Measurements from ENCODE around the gene TPK1.
A peak's percentile ranks its signal among the peaks of the same experiment; 100 is the strongest.
"Not testable (repeated sequence)": the region's sequence is repeated elsewhere in the genome, so short reads cannot be mapped to it uniquely, and the experiment has no call there.

Gene TPK1

GRCh38 chr7:144821067-144821466, 14.8 kb downstream of the TPK1 start:
- no peak for DNase-seq (ENCODE audit: insufficient read length)
- peak; percentile 33 for FAIRE-seq
- TF ChIP-seq POLR2A (IDR thresholded peaks at IDR 0.05; ENCODE audit: low read depth, low read length) (no peak), POLR2AphosphoS5 (IDR thresholded peaks at IDR 0.05; ENCODE audit: low read depth, low read length) (no peak), TAF1 (IDR thresholded peaks at IDR 0.05; ENCODE audit: borderline replicate concordance, low read depth, low read length) (no peak)

- TF ChIP-seq TAF1 (IDR thresholded peaks at IDR 0.05; ENCODE audit: borderline replicate concordance, low read depth, low read length) (no peak), POLR2A (IDR thresholded peaks at IDR 0.05; ENCODE audit: low read depth, low read length) (no peak), POLR2AphosphoS5 (IDR thresholded peaks at IDR 0.05; ENCODE audit: low read depth, low read length) (no peak)
- FAIRE-seq (no peak), DNase-seq (ENCODE audit: insufficient read length) (no peak)
Measured at GRCh38 chr7:144820552-144820951, 15.3 kb downstream of the TPK1 start.

GRCh38 chr7:144819566-144819965, 16.3 kb downstream of the TPK1 start:
- DNase-seq (ENCODE audit: insufficient read length), result no peak
- TF ChIP-seq TAF1 (IDR thresholded peaks at IDR 0.05; ENCODE audit: borderline replicate concordance, low read depth, low read length) (no peak), POLR2A (IDR thresholded peaks at IDR 0.05; ENCODE audit: low read depth, low read length) (no peak), POLR2AphosphoS5 (IDR thresholded peaks at IDR 0.05; ENCODE audit: low read depth, low read length) (no peak)
- FAIRE-seq, result no peak

DNA sequence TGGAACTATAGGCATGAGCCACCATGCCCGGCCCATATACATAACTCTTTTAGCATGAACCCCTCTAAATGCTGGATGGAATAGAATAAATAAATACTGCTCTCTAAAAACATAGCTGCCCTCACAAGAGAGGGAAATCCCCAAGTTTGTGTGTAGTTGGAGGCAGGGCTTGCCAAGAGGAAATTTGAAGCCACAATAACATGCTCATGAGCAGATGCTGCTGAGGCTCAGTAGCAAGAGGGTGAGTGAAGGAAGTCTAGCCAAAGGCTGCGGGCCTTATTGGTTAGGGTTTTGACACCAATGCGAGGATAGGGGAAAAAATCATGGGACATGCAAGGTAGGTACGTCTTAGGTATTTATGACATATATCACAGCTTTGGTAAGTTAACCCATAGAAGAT, 17.3 kb downstream of the TPK1 start:
- no peak for DNase-seq (ENCODE audit: insufficient read length)
- TF ChIP-seq POLR2A (IDR thresholded peaks at IDR 0.05; ENCODE audit: low read depth, low read length) (no peak), POLR2AphosphoS5 (IDR thresholded peaks at IDR 0.05; ENCODE audit: low read depth, low read length) (no peak), TAF1 (IDR thresholded peaks at IDR 0.05; ENCODE audit: borderline replicate concordance, low read depth, low read length) (no peak)
- peak; percentile 85 for FAIRE-seq

DNA sequence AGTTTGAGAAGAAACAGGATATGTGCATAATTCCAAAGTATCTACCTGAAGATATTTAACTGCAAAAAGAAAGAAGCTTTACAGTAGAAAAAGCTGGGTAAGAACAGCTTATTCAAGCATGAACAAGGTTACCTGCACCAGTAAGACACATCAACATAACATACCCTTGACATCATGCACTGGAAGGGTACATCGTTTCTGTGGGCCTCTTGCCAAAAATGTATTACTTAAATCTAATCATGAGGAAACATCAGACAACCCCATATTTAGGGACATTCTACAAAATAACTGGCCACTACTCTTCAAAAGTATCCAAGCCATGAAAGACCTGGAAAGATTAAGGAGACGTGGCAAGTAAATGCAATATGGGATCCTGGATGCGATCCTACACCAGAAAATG, 18.9 kb downstream of the TPK1 start:
- FAIRE-seq (no peak), DNase-seq (ENCODE audit: insufficient read length) (no peak)
- no peak for TF ChIP-seq TAF1 (IDR thresholded peaks at IDR 0.05; ENCODE audit: borderline replicate concordance, low read depth, low read length)
- TF ChIP-seq POLR2AphosphoS5 (IDR thresholded peaks at IDR 0.05; ENCODE audit: low read depth, low read length), result no peak
- no peak for TF ChIP-seq POLR2A (IDR thresholded peaks at IDR 0.05; ENCODE audit: low read depth, low read length)

DNA sequence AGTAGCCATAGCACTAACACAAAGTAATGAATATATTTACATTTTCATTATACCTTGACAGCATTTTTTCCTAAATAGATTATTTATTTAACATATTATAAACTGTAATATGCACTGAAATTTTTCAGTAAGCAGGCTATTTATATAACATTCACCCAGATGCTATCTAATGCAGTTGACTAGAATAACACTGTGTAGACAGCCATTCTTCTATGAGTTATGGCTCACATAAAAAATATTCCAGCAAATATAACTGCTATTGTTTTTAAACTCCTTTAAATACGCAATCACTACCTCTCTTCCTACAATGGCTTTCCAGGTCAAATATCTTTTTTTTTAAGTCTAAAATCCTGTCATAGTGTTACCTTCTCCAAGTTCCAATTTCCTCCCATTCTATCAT, 21.6 kb downstream of the TPK1 start:
- FAIRE-seq, result no peak
- TF ChIP-seq POLR2AphosphoS5 (IDR thresholded peaks at IDR 0.05; ENCODE audit: low read depth, low read length), result no peak
- TF ChIP-seq POLR2A (IDR thresholded peaks at IDR 0.05; ENCODE audit: low read depth, low read length), result no peak
- no peak for TF ChIP-seq TAF1 (IDR thresholded peaks at IDR 0.05; ENCODE audit: borderline replicate concordance, low read depth, low read length)

GRCh38 chr7:144812379-144813283, 23.2 kb downstream of the TPK1 start:
- DNase-seq (ENCODE audit: insufficient read length), result no peak
- no peak for FAIRE-seq
- TF ChIP-seq POLR2A (IDR thresholded peaks at IDR 0.05; ENCODE audit: low read depth, low read length) (no peak), POLR2AphosphoS5 (IDR thresholded peaks at IDR 0.05; ENCODE audit: low read depth, low read length) (no peak), TAF1 (IDR thresholded peaks at IDR 0.05; ENCODE audit: borderline replicate concordance, low read depth, low read length) (no peak)

More for the DNA sequence above, 21.6 kb downstream of the TPK1 start:
- DNase-seq (ENCODE audit: insufficient read length), result no peak

GRCh38 chr7:144805627-144806239, 30.1 kb downstream of the TPK1 start:
- DNase-seq (ENCODE audit: insufficient read length) (no peak), FAIRE-seq (no peak)
- TF ChIP-seq TAF1 (IDR thresholded peaks at IDR 0.05; ENCODE audit: borderline replicate concordance, low read depth, low read length), result no peak
- no peak for TF ChIP-seq POLR2AphosphoS5 (IDR thresholded peaks at IDR 0.05; ENCODE audit: low read depth, low read length)
- no peak for TF ChIP-seq POLR2A (IDR thresholded peaks at IDR 0.05; ENCODE audit: low read depth, low read length)

GRCh38 chr7:144800678-144801436, 35.0 kb downstream of the TPK1 start:
- not testable (repeated sequence) for FAIRE-seq; DNase-seq (ENCODE audit: insufficient read length)

- TF ChIP-seq POLR2AphosphoS5 (IDR thresholded peaks at IDR 0.05; ENCODE audit: low read depth, low read length) (no peak), TAF1 (IDR thresholded peaks at IDR 0.05; ENCODE audit: borderline replicate concordance, low read depth, low read length) (no peak), POLR2A (IDR thresholded peaks at IDR 0.05; ENCODE audit: low read depth, low read length) (no peak)
- DNase-seq (ENCODE audit: insufficient read length), result no peak
- no peak for FAIRE-seq
Measured at GRCh38 chr7:144796919-144797318, 38.9 kb downstream of the TPK1 start.

- TF ChIP-seq POLR2AphosphoS5 (IDR thresholded peaks at IDR 0.05; ENCODE audit: low read depth, low read length) (no peak), POLR2A (IDR thresholded peaks at IDR 0.05; ENCODE audit: low read depth, low read length) (no peak), TAF1 (IDR thresholded peaks at IDR 0.05; ENCODE audit: borderline replicate concordance, low read depth, low read length) (no peak)
- no peak for FAIRE-seq
- no peak for DNase-seq (ENCODE audit: insufficient read length)
Measured at GRCh38 chr7:144792050-144792449, 43.8 kb downstream of the TPK1 start.

Measured in GM12892 (cell line).